ENCODE data around the gene SIAE.

The SIAE gene

DNA sequence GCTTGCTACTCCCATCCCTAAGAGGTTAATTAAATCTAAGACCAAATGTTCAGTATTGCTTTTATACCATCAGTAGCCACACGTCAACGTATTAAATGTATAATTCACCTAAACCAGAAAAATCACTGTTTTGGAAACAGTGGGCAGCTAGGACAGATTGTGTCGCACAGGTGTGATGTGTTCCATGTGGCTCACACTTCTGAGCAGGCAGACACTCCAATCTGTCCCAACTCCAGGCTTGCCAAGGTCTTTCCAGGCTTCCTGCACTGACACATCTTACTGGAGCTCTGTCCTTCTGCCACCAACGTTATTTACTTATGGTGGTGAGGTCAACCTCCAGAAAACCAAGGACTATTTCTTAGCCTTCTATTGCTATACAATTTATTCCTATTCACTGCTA lies 11.4 kb downstream of the SIAE start:
- DNase-seq: no peak

DNA sequence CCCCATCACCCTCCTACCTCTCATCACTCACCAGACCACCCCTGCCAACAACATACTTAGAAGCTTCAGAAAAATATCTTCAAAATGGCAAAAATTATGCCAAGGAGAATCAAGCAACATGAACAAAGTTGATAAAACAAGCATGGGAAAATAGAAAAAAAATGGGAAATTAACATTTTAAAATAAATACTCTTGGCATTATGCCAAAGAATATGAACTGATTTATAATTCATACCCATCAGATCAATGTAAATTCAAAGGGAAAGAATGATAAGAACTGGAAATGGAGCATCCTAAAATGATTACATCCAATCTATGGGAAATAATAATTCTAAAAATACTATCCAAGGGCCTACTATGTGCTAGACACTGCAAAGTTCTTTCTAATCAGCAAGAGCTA lies 12.0 kb downstream of the SIAE start:
- DNase-seq: no peak

DNA sequence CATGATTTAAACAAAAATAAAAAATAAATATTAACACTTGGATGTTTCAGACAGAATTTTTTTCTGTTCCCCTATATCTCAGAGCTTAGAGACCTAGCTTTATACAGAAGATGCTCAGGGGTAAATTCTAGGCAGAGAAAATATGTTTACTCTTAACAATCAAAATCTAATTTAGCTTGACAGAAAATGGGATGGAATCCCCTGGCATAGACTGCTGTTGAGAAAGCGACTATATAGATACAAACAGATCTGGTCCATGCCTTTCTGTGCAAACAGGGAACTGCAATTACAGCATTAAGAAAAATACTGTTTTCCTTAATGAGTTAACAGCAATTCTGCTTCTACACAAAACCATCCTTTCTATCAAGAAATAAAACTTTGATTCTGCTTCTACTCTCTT lies 14.6 kb downstream of the SIAE start:
- DNase-seq: no peak

DNA sequence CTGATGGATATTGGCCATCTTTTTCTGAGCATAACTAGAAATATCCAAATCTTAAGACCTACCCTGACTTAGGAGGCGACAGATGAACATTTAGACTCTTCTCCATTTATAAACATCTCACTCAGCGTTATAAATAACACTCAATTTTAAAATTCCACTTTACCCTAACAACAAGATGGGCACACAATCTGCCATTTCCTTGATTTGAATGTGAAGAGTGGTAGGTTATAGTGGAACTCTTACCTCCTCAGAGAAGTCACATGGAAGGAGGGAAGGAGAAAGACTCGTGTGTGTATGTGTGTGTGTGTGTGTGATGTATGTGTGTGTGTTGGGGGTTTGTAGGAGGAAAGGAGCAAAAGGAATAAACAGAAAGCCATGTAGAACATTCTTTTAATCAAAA lies 15.0 kb downstream of the SIAE start:
- no peak for DNase-seq

DNA sequence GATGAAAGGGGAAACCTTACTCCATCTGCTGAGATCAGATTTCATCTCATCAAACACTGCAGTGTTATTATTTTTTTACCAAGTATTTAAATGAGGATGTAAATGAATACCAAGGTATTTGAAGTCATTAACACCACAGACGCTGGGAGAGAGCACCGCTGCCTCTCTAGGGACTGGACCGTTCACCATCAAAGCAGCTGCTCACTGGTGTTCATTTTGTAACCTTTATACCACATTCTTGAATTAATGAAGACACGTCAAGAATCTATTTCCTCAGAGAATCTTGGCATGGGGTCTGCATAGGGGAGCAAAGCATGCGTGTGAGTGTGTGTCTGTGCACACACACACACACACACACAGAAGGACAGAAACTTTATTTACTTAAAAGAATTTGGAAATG lies 15.6 kb downstream of the SIAE start:
- DNase-seq: no peak

DNA sequence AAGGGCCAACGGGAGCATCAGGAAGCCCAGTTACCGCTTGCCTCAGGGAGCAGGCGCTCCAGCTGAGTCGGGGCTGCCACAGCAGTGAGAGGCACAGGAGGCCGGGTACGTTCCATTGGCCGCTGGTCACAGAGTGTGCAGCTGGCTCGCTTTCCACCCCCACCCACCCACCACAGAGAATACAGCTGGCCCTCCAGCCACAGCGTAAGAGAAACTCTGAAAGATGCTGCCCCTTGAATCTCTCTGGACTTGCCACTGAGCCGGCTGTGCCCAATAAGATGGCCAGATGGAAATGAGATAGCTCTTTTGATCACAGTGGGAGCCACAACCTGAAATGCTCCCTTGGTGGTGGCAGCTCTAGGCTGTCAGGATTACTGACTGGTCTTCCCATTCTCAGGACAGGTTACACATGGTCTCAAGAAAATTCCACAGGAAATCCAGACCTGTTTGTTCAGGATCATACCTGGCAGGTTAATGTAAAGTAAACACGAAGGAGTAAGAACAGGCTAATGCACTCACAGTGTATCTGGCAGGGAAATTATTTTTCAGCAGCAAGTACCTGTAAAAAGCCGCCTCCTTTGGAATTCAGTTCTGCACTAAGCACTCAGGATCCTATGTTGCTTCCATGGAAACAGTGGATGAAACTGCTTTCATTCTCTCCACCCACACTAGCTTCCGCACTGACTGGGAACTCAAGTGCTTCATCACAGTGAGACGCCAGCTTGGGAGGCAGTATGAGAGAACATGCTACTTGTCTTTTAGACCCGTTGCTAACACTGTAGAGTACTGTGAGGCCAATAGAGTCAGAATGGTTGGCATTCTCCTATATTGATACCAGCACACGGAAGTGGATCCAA lies 16.5 kb downstream of the SIAE start:
- DNase-seq: no peak

DNA sequence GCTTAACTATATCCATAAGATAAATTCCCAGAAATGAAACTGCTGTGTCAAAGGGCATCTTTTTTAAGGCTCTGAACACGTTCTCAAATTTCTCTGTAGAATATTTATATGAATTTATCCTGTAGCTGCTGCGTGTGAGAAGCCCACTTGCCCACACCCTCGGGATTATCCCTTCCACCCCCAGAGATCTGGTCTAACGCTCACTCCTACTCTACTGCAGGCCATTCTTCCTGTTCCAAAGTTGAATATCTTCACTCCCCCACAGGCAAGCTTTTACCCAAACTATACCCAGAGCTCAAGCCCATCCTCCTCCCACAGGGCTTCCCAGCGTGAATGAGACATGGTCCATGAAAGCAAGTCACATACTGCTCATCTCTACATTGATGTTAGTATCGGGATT lies 24.9 kb downstream of the SIAE start:
- no peak for DNase-seq

DNA sequence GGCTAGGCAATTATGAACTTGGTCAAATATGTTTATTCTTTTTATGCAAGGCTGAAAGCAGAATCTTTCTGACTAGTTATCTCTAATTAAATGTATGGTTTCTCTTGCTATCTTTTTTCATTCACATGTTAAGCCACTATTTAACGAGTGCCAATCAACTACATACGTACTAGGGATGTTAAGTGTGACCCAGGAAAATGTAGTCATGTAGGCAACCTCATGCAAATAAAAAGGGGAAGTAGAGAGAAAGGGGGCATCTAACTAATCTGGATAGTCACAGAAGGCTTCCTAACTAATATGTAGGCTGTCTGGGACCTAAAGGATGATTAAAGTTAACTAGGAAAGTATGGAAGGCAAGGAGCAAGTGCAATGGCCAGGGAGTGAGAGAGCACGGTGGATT lies 27.4 kb downstream of the SIAE start:
- no peak for DNase-seq

DNA sequence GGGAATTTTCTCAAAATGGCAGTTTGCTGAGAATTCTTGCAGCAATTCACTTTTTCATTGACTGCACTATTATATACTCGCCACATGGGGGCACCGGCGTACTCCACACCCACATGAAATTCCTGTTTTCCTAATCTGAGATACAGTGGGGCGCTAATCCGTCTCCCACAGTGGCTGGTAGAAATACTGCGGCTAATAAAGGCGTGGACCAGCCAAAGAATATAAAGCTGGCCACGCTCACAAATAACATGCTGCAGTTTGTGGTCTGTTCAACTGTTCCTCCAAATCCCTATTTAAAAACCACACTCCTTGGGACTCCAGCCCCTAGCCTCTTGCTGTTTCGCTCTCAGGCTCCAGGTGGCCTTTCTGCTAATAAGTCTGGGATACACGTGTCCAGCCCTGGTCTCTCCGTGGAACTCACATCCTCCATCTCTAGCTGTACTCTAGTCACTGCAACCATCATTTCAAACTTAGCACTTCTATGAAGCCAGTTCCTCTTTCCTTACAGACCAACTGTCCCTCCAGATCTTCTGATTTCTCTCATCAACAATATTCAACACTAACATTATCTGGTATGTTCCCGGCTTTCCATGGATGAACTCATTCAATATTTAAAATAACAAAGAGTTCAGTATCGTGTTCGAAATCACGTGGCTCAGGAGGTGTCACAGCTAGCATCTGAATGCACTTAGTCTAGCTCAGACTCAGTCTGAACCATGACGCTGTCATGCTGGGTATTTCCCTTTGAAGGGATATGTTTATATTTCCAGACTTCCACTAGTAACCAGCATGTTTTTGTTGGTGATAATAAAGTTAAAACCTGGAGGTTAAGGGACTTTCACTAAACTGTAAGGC lies 28.9 kb downstream of the SIAE start:
- peak; percentile 42 for DNase-seq

DNA sequence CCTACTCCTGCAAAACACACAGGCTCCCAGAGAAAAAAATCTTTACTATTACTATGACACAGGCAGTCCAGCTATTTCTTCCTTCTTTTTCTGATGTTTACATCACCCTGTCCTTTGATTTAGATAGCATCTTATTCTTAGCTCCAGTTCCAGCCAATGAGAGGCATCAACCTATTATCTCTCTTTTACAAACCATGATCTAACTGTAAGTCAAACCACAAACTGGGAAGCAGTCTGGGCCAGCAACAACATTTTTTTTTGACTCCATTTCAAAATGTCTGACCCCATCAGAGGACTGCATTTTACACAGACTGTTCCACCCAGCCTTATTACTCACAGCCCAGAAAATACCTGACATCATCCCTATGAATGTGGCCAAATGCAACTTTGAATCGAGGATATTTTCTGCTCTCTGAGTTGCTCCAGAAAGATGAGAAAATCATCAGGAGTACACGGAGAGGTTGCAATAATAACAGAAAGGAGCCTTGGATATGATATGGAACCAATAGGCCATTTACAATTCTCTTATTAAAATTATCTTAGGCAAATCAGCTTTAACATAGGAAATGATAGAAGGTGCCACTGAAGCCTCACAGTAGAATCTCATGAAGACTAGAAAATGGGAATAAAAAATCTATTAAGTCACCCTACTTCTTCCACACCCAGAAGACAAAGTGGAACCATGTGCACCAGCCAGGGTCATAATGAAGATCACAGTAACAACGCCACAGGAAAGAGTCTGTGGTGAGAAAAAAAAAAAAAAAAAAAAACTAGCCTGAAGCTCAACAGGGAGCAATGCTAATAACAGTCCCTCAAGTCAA lies 29.7 kb downstream of the SIAE start:
- DNase-seq: no peak

DNA sequence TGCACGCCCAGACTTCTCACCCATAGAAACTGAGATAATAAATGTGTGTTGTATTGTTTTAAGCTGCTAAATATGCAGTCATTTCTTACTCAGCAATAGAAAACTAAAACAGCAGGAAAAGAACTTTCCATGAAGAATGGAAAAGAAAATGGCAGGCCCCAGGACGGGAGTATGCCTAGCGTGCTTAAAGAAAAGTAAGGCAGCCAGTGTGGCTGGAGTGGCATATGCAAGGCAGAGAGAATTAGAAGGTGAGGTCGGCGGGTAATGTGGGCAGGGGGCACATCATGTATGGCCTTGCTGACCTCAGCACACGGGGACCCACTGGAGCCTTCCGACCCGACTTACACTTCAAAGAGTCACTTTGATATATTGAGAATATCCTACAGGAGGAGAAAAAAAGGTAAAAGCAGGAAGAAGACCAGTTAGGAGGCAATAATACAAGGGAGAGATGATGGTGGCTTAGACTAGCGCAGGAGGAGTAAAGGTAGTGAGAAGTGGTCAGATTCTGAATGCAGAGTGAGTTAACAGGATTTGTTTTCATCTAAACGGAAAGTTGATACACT lies 30.4 kb downstream of the SIAE start:
- DNase-seq: no peak

DNA sequence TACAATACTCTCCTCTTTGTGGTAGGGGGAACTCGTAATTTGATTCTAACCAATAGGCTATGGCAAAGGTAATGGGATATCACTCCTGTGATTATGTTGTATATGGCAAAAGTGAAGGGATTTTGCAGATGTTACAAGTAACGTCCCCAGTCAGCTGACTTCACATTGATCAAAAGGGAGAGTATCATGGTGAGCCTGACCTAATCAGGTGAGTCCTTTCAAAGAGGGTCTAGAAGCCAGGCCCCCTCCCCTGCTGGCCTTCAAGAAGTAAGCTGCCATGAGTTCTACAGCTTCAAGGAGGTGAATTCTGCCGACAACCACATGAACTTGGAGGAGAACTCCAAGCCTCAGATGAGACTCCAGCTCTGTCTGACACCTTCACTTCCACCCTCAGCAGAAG lies 30.9 kb downstream of the SIAE start:
- no peak for DNase-seq

DNA sequence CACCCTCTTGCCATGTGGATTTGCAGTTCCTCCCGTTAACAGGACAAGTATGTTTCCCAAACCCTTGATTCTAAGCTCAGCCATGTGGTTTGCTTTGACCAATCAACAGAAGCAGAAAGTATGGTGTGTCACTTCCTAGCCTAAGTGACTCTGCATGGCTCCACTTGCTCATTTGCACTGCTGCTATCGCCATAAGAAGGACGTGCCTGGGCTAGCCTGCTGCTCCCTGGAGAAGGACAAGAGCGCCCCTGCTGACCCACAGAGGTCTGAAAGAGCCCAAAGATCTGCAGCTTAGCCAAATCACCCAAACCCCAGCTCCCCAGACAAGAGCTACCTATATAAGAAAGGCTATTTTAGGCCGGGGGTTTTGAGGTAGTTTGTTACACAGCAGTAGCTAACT lies 32.9 kb downstream of the SIAE start:
- DNase-seq: no peak

DNA sequence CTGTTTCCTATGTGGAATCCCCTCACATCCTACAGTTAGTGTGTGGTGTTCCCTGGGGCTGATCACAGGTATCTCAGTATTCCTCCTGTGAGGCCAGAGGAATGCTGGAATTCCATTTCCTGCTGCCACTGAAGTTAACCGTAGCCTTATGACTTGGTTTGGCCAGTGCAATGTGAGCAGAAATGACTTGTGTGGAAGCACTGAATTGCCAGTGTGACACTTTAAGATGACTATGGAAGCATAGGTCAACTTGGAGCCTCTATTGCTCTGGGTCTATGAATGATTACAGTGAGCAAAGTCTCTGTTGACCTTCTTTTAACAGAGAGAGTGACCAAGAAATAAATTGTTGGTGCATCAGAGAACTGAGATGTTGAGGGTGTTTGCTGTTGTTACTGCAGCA lies 34.4 kb downstream of the SIAE start:
- DNase-seq: no peak

DNA sequence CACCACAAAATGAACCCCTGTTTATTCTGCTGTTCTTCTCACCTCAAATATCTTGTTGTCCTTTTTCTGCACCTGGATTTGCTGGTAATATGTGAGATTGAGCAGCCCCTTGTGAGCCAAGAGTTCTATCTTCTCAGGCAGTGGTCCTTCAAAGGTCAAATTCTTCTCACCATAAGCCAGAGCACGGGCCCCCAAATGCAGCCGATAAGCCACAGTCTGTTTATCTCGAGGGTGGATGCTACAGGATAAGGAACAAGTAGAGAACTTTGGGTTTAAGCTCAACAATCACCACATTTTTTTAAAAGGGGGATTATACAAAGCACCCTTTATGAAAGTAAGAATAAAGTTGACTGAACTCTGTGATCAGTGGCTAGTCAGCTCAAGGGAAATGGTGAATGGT lies 35.0 kb downstream of the SIAE start:
- no peak for DNase-seq

DNA sequence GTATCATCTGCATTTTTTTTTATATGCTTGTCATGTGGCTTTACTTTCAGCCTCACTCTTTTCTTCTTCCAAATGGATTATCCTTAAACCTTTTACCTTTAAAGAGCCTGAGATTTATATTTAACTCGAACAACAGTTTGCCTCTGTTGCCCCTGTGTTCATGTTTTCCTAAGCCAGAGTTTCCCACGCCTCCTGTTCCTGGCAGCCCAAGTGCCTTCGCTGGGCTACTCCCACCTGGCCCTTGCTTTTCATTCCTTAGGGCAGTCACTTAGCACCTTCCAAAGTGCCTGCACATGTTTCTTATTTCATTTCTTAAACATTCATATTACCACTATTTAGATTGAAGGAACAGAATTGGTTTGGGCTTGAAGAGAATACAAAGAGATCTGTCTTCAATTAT lies 37.6 kb downstream of the SIAE start:
- no peak for DNase-seq

DNA sequence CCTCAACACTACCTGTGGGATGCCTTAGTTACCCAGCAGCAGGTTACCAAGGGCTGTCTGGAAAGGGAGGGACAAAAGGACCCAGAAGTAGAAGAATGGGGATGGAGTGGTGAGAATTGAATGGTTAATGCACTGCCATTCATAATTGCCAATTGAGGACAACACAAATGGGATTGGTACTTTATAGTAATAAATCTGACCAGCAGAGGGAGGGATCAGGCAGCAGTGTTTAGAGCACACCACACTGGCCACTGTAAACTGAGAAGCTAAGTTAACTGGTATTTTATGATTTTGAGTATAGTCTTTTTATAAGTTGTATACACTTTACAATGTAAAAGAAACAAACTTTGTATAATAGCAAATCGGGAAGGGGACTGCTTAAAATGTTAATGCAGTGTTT lies 40.2 kb downstream of the SIAE start:
- DNase-seq: no peak

DNA sequence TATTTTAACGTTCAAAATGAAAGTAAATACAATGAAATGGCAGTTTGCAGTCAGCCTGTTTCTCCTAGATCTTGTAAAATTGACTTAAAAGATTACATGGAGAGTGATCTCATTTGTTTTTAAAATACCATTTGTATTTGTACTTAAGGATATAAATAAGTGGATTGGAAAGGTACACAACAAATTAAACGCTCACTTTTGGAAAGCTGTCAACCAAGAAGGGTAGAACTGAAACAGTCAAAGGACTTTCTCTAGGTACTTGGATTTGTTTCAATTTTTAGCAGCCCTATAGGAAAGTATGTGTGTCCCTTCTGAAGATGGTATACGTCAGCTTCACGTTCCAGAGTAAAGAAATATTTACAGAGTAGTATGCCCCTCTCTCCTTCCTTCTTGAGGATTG lies 43.6 kb downstream of the SIAE start:
- no peak for DNase-seq

DNA sequence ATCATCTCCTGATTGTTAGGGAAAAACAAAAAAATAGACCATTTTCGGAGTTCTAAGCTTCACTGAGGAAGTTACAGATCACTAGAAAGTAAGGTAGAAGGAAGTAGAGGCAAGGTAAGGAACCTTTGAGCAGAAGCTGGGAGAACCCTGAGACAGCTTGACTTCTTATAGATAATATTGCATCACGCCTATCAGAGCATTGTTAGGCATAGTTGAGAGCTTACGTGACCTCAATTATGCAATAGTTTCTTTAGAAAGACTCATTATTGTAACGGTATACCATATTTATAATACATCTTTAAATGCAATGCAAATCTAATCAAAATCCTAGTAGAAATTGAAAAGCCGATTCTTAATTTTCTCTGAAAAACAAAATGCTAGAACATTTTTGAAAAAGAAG lies 46.0 kb downstream of the SIAE start:
- DNase-seq: no peak

DNA sequence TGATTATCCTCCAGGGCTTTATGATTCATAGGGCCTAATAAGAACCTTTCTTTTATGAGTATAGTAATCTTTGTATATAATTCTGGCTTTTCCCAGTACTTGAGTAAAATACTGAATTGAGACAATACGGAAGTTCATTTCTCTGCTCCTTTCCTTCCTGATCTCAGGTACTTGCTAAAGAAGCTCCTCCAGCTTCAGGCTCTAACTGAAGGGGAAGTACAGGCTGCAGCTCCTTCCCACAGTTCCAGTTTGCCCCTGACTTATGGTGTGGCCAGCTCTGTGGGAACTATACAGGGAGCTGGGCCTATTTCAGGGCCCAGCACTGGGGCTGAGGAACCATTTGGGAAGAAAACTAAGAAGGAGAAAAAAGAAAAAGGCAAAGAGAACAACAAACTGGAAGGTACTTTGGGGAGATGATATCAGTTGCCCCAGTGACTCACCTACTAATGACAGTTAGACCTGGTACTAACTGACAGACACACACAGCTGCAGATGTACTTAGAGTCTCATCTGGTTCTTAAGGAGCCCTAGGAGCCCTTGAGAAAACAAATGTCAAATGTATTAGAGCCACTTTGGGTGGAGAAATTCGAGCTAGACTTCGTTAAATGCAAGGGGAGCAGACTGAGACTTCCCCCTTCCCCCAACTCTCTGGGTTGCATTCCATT lies 47.9 kb downstream of the SIAE start:
- DNase-seq: no peak

DNA sequence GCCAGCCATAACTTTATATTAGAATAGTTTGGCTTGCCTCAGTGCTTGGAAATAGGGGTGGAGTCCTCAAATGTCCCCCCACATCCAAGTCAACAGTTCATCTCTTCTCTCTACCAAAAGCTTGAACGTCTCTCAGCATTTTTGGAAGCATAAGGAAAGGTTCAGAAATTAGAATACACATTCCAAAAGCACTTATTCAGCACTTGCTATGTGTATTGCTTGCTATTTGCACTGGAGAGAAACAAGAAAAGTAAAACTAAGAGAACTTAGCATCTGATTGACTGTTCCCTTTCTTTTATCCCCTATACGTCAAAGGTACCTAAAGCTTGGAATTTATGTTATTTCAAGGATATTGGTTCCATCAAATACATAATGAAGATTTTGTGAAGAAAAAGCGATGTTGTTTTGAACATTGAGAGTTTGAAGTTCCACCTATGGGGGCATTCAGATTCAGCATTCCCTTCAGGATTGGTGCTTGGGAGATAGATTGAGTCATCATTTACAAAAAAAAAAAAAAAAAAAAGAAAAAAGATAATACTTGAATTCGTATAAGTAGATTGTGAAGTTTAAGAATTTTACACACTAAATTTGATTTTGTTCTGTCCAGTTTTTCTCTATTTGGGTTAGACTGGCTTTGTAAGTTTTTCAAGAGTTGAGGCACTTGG lies 49.5 kb downstream of the SIAE start:
- no peak for DNase-seq

All from CD4-positive, alpha-beta T cell treated with Interleukin-10 for 1 hour (primary cell).